ENCODE results near the gene KCTD2. TPM values are rescaled to one million over a fixed set of nuclear protein-coding genes. Genes with fewer than 3 reads are reported as not detected.

The KCTD2 gene
- total and polyA plus RNA-seq, 8 donors, result 20.6 to 32.0 (median 27.0) TPM

DNA sequence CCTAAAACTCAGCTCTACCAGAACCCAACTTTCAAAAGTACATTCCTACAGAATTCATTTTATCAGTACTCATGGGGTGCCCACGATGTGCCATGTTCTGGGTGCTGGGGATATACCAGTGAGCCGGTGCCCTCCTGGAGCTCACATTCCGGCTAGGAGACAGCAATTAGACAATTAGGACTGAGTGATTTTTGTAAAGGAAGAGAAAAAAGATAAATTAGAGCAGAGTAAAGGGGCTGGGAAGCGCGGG, 35.0 kb upstream of the KCTD2 start:
- intact Hi-C loops (cut with DNase I), result no loop called here
- TF ChIP-seq, protein P1, sequence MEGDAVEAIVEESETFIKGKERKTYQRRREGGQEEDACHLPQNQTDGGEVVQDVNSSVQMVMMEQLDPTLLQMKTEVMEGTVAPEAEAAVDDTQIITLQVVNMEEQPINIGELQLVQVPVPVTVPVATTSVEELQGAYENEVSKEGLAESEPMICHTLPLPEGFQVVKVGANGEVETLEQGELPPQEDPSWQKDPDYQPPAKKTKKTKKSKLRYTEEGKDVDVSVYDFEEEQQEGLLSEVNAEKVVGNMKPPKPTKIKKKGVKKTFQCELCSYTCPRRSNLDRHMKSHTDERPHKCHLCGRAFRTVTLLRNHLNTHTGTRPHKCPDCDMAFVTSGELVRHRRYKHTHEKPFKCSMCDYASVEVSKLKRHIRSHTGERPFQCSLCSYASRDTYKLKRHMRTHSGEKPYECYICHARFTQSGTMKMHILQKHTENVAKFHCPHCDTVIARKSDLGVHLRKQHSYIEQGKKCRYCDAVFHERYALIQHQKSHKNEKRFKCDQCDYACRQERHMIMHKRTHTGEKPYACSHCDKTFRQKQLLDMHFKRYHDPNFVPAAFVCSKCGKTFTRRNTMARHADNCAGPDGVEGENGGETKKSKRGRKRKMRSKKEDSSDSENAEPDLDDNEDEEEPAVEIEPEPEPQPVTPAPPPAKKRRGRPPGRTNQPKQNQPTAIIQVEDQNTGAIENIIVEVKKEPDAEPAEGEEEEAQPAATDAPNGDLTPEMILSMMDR (IDR thresholded peaks at IDR 0.05), result no peak
- no peaks in the 10 kb centered on the region for H3K9me3 ChIP-seq
- H3K27ac ChIP-seq, result peak overlapping the region; percentile 77 to 87
- H3K4me3 ChIP-seq, result peak overlapping the region; percentile 86 to 90
- no peaks in the 10 kb centered on the region for H3K27me3 ChIP-seq
- peaks cover 8 to 21% of the 10 kb centered on the region in 2 donors for H3K4me1 ChIP-seq
- ATAC-seq (no peak), DNase-seq (no peak)
- H3K36me3 ChIP-seq, result peaks cover 0 to 15% of the 10 kb centered on the region in 2 donors

DNA sequence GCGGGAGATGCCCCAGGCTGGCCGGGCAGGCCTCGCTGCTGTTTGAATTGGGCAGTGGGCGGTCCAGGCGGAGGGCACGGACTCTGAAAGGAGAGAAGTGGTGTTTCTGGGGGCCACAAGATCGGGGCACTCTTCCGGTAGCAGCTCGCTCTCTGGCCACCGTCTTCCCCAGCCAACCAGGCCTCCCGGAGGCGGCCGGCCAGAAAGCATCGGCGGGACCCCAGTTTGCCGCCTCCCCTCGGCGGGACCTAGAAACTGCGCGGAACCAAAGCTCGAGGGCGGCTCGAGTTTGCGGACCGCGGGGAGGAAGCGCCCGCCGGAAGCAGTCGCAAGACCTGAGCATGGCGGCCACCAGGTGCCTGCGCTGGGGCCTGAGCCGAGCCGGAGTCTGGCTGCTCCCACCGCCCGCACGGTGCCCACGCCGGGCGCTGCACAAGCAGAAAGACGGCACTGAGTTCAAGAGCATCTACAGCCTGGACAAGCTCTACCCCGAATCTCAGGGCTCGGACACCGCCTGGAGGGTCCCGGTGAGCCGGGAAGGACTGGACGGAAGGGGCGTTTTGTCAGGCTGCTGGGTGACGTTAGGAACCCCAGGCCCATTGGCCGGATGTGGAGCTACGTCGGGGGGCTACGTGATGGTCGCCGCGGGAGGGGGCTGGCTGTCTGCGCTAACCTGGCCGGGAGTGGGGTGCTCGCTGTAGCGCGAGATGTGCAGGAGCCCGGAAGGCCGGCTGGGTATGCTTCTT, 34.5 kb upstream of the KCTD2 start, which contains the start of gene MRPL58:
MRPL58 (plus strand) TSS at position 325 of the 746 bp plus-strand sequence; CDS start at position 342, 17 bp downstream.
- peak within 1 kb of the TSS; percentile 77 to 87 for H3K27ac ChIP-seq
- TF ChIP-seq, protein P1 (IDR thresholded peaks at IDR 0.05), result peak; percentile 26 to 56
- H3K27me3 ChIP-seq, result no peaks in the 10 kb centered on the region
- H3K36me3 ChIP-seq, result peaks cover 0 to 20% of the 10 kb centered on the region in 2 donors
- peak within 1 kb of the TSS; percentile 86 to 90 for H3K4me3 ChIP-seq
- ATAC-seq (peak; percentile 98), DNase-seq (peak; percentile 79 to 96 (median 90))
- H3K4me1 ChIP-seq, result peaks cover 8 to 21% of the 10 kb centered on the region in 2 donors
- no peaks in the 10 kb centered on the region for H3K9me3 ChIP-seq
- intact Hi-C loops (cut with DNase I), result no loop called here

DNA sequence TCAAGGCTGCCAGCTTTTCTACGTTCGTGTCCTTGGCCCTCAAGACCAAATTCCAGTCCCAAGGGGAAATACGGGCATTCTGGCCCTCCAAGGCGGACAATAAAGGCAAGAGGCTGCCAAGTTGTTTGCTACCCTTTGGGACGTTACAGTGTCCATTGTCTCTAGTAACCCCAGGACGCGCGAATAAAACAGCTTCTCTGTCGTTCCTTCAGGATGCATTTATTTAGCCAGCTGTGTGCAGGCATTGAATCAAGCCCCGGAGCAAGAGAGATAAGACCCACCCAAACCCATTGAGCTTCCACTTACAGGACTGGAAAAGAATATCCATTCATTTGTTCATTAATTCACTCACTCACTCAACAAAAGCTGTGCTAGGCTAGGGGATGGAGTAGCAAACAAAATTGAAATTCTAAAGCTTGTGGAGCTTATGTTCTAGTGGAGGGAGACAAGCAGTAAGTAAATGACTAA, 33.9 kb upstream of the KCTD2 start:
- no peak for ATAC-seq
- Histone ChIP-seq H3K27me3 (no peaks in the 10 kb centered on the region), H3K4me1 (peaks cover 8 to 21% of the 10 kb centered on the region in 2 donors), H3K9me3 (no peaks in the 10 kb centered on the region), H3K27ac (peak overlapping the region; percentile 77 to 87), H3K36me3 (peaks cover 0 to 26% of the 10 kb centered on the region in 2 donors), H3K4me3 (peak overlapping the region; percentile 86 to 90)
- TF ChIP-seq, protein P1 (IDR thresholded peaks at IDR 0.05), result no peak
- intact Hi-C loops (cut with DNase I), result no loop called here
- DNase-seq, result no peak

DNA sequence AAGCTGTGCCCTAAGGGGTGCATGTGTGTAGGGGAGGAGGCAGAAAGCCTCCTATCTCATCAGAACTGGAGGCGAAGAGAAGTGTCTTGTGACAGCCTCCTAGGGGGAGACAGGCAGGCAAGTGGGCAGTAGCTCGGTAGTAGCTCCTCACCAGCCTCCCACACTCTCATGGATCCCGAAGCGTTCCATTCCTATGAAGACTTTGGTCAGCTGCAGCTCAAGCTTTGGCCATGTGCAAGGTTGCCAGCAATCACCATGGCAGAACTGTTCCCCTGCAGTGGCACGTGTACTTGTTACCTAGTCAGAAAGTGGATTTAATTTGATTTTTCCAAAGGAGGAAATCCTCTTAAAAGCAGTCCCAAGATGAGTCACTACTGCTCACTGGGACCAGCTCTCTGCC, 27.9 kb upstream of the KCTD2 start:
- no peak overlapping the region for H3K27ac ChIP-seq
- no peaks in the 10 kb centered on the region for H3K9me3 ChIP-seq
- peaks cover 0 to 4% of the 10 kb centered on the region in 2 donors for H3K4me1 ChIP-seq
- DNase-seq (no peak), ATAC-seq (no peak)
- TF ChIP-seq, protein P1 (IDR thresholded peaks at IDR 0.05), result no peak
- H3K4me3 ChIP-seq, result no peak overlapping the region
- intact Hi-C loops (cut with DNase I), result no loop called here
- peaks cover 0 to 79% of the 10 kb centered on the region in 2 donors for H3K36me3 ChIP-seq
- H3K27me3 ChIP-seq, result no peaks in the 10 kb centered on the region

DNA sequence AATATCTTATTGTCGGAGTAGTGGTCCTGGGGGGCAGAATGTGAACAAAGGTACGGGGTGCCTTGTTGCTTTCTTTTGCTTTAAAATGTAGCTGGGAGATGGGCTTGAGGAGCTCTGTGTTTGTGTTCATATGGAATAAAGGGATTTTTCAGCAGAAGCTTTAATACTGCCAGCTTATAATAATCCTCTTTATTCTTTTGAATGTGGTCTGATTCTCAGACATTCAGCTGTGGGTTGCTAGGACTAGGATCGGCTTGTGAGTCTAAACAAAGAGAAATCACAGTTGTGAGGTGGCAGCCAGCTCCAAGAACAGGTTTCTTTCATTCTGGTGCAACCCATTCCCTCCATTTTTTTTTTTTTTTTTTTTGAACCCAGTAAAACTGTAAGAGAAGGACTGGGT, 27.3 kb upstream of the KCTD2 start:
- Histone ChIP-seq H3K36me3 (peaks cover 0 to 79% of the 10 kb centered on the region in 2 donors), H3K4me1 (no peaks in the 10 kb centered on the region), H3K4me3 (no peak overlapping the region), H3K9me3 (no peaks in the 10 kb centered on the region), H3K27ac (no peak overlapping the region), H3K27me3 (no peaks in the 10 kb centered on the region)
- DNase-seq, result no peak
- TF ChIP-seq, protein P1 (IDR thresholded peaks at IDR 0.05), result no peak
- intact Hi-C loops (cut with DNase I), result no loop called here
- ATAC-seq, result no peak
